Gastrocnemius medialis (tissue), 4 donors: ENCODE data around the gene AASDH.

Experiments used
- POLR2A ChIP-seq, 2 donors: fragments of 450-650 bp; IDR thresholded peaks; one replicate each; pipeline ENCODE4 v1.6.1; 2017; ENCODE audit warnings: antibody characterized with exemption in 2 of 2, mild to moderate bottlenecking in 2 of 2, moderate library complexity in 2 of 2
- TF ChIP-seq, protein P1 (sequence below), 5 experiments: fragments of 450-650 bp in 3 of 5; fragments of 200-600 bp in 2 of 5; sonication (generic) in 2 of 5; IDR thresholded peaks in 4 of 5; conservative IDR thresholded peaks in 1 of 5; 1 replicate in 4 of 5; 2 replicates in 1 of 5; pipeline ENCODE4 v1.5.1; 2016 to 2019; ENCODE audit warnings: antibody characterized with exemption in 5 of 5, mild to moderate bottlenecking in 3 of 5, moderate library complexity in 3 of 5

- TF ChIP-seq, protein P1, sequence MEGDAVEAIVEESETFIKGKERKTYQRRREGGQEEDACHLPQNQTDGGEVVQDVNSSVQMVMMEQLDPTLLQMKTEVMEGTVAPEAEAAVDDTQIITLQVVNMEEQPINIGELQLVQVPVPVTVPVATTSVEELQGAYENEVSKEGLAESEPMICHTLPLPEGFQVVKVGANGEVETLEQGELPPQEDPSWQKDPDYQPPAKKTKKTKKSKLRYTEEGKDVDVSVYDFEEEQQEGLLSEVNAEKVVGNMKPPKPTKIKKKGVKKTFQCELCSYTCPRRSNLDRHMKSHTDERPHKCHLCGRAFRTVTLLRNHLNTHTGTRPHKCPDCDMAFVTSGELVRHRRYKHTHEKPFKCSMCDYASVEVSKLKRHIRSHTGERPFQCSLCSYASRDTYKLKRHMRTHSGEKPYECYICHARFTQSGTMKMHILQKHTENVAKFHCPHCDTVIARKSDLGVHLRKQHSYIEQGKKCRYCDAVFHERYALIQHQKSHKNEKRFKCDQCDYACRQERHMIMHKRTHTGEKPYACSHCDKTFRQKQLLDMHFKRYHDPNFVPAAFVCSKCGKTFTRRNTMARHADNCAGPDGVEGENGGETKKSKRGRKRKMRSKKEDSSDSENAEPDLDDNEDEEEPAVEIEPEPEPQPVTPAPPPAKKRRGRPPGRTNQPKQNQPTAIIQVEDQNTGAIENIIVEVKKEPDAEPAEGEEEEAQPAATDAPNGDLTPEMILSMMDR (IDR thresholded peaks at IDR 0.05 in 4 of 5, conservative IDR thresholded peaks at IDR 0.05 in 1 of 5), result no peak
- TF ChIP-seq POLR2A (IDR thresholded peaks at IDR 0.05), result no peak
Observed at GRCh38 chr4:56316011-56316650, 71.2 kb downstream of the AASDH start.
